Keratinocyte (primary cell): ENCODE results near the gene TMEFF2. TPM values are rescaled to one million over a fixed set of nuclear protein-coding genes. Genes with fewer than 3 reads are reported as not detected.

Source experiments
- DNase-seq: peaks from one replicate; pipeline ENCODE4 v3.0.0-alpha.2; 2011; ENCODE audit warnings: low read depth, missing footprints, low spot score
- FAIRE-seq: peaks from 2 replicates; lab custom pipeline; 2011; peaks lifted over from hg19 to GRCh38; lab: Jason Lieb, UNC
- H2AFZ ChIP-seq: 2 replicates; pipeline ENCODE4 v1.6.0; 2012; ENCODE audit warnings: low read length, control low read depth, inconsistent platforms; ENCODE audit not compliant: control insufficient read depth
- H3K27ac ChIP-seq: 2 replicates; pipeline ENCODE4 v1.5.1; 2011; ENCODE audit warnings: low read length; ENCODE audit not compliant: control insufficient read depth, insufficient read depth
- H3K27me3 ChIP-seq: 3 replicates; pipeline ENCODE4 v1.6.0; 2011; ENCODE audit warnings: low read length; ENCODE audit not compliant: control insufficient read depth, insufficient read depth; ENCODE audit errors: extremely low read depth
- H3K36me3 ChIP-seq, 2 experiments: 2 replicates in 1 of 2; 3 replicates in 1 of 2; pipeline ENCODE4 v1.5.1; 2011; ENCODE audit warnings: low read length in 2 of 2, mild to moderate bottlenecking in 1 of 2; ENCODE audit not compliant: control insufficient read depth in 2 of 2, insufficient read depth in 2 of 2; ENCODE audit errors: extremely low read depth in 1 of 2
- H3K4me1 ChIP-seq: 3 replicates; pipeline ENCODE4 v1.5.1; 2011; ENCODE audit warnings: low read length; ENCODE audit not compliant: control insufficient read depth, insufficient read depth; ENCODE audit errors: extremely low read depth
- H3K4me2 ChIP-seq: 3 replicates; pipeline ENCODE4 v1.6.0; 2011; ENCODE audit warnings: low read depth, low read length; ENCODE audit not compliant: control insufficient read depth, insufficient read depth; ENCODE audit errors: extremely low read depth
- H3K4me3 ChIP-seq, 3 experiments: fragments of 200-600 bp in 1 of 3; sonication (generic) in 1 of 3; 2 replicates in 2 of 3; 3 replicates in 1 of 3; pipeline ENCODE4 v1.5.1; 2011 to 2016; ENCODE audit warnings: low read length in 3 of 3, mild to moderate bottlenecking in 3 of 3, control low read depth in 2 of 3, inconsistent platforms in 1 of 3, low read depth in 1 of 3, mixed read lengths in 1 of 3, mixed run types in 1 of 3, moderate library complexity in 1 of 3; ENCODE audit not compliant: control insufficient read depth in 2 of 3, insufficient read depth in 2 of 3; ENCODE audit errors: extremely low read depth in 1 of 3
- H3K79me2 ChIP-seq: 2 replicates; pipeline ENCODE4 v1.6.0; 2012; ENCODE audit warnings: low read length; ENCODE audit not compliant: control insufficient read depth, insufficient read depth
- H3K9ac ChIP-seq: 3 replicates; pipeline ENCODE4 v1.6.0; 2011; ENCODE audit warnings: low read length; ENCODE audit not compliant: control insufficient read depth, insufficient read depth; ENCODE audit errors: extremely low read depth
- H3K9me1 ChIP-seq: 3 replicates; pipeline ENCODE4 v1.6.0; 2011; ENCODE audit warnings: low read length; ENCODE audit not compliant: control insufficient read depth, insufficient read depth; ENCODE audit errors: extremely low read depth
- H3K9me3 ChIP-seq: 2 replicates; pipeline ENCODE4 v1.5.1; 2012; ENCODE audit warnings: low read depth, low read length; ENCODE audit not compliant: control insufficient read depth
- H4K20me1 ChIP-seq: 3 replicates; pipeline ENCODE4 v1.6.0; 2011; ENCODE audit warnings: low read length; ENCODE audit not compliant: control insufficient read depth, insufficient read depth; ENCODE audit errors: extremely low read depth
- EZH2 ChIP-seq: IDR thresholded peaks from one replicate; pipeline ENCODE4 v1.6.1; 2012; ENCODE audit warnings: inconsistent platforms, mild to moderate bottlenecking, low read length, moderate library complexity
- dilution Hi-C: fragments of 300-500 bp; cut with MboI; formaldehyde crosslinking; loops from one replicate; pipeline ENCODE4 v1.7.0; 2020; ENCODE audit warnings: low sequenced_read_pairs; ENCODE audit not compliant: extremely low pct_ligation_motif_present
- polyA plus RNA-seq, 5 experiments: library from polyadenylated mRNA; depleted of rRNA in 3 of 5; stranded (reverse) in 3 of 5; stranded (forward) in 1 of 5; unstranded in 1 of 5; fragments of >200 nt; gene quantifications; 1 replicate in 1 of 5; 2 replicates in 3 of 5; 3 replicates in 1 of 5; pipeline versions ENCODE4 v1.2.1 to v1.2.3, GENCODE V29; 2011 to 2012; ENCODE audit warnings: missing spikeins in 2 of 5, low read depth in 1 of 5, low replicate concordance in 1 of 5
- TF ChIP-seq, protein P1 (sequence below), 3 experiments: IDR thresholded peaks in 1 of 3; conservative IDR thresholded peaks in 1 of 3; optimal IDR thresholded peaks in 1 of 3; 2 replicates in 2 of 3; 3 replicates in 1 of 3; pipeline versions ENCODE3 to v1.5.1; 2011; ENCODE audit warnings: low read length in 3 of 3, mild to moderate bottlenecking in 3 of 3, moderate library complexity in 2 of 3, control low read depth in 1 of 3, inconsistent platforms in 1 of 3; ENCODE audit not compliant: insufficient read depth in 2 of 3; ENCODE audit errors: extremely low read depth in 1 of 3

TMEFF2 gene
- polyA plus RNA-seq, 1 donor (not counting 4 experiments of a cell fraction or from before 2014, with no cell fraction given) = not detected

DNA sequence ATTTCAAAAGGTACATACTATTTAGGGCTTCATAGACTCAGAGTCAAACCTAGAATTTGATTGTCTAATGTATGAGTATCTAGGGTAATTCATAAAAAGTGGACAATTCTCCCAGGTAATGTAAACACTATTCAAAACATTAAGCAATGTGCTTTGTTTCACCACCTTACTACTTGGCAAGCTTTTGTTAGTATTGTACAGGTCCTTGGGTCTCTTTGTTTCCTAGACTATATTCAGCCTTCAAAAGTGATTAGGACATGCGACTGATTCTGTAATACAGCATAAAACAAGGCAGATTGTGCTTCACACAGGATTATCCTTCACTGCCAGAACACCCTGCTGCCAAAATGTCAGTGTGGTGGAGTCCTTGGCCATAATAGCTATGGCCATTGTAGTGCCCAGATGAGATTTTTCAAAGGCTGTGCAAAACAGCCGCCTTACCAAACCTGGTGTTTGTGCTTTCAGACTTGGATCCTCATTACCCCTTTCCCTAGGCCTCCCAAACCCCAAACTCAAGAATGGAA is 257.8 kb downstream of the TMEFF2 start:
- dilution Hi-C loops = no loop called here
- H3K4me3 ChIP-seq = no peak overlapping the region
- DNase-seq = no peak

DNA sequence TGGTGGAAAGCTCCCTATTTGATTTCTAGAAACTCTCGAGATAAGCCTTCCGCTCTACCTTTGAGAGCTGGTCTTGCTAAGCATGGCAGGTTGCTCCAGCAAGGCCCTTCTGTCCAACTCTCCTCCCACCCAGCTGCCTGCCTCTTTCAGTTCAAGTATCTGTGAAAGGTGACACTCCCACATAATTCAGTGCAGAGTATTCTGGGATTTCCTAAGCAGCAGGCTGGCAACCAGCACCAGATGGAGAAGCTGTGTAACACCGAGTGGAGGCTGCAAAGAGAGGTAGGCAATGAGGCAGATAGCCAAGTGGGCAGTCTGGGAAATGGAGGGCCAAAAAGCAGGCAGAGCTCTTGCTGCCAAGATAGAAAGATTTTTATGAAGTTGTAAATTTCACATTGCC is 259.5 kb downstream of the TMEFF2 start:
- FAIRE-seq (no peak), DNase-seq (no peak)
- H3K4me2 ChIP-seq = no peak overlapping the region
- H3K36me3 ChIP-seq = no peaks in the 10 kb centered on the region
- no peaks in the 10 kb centered on the region for H3K79me2 ChIP-seq
- no peaks in the 10 kb centered on the region for H4K20me1 ChIP-seq
- no peak overlapping the region for H3K27ac ChIP-seq
- H3K4me1 ChIP-seq = no peaks in the 10 kb centered on the region
- no peaks in the 10 kb centered on the region for H3K9me3 ChIP-seq
- TF ChIP-seq, protein P1, sequence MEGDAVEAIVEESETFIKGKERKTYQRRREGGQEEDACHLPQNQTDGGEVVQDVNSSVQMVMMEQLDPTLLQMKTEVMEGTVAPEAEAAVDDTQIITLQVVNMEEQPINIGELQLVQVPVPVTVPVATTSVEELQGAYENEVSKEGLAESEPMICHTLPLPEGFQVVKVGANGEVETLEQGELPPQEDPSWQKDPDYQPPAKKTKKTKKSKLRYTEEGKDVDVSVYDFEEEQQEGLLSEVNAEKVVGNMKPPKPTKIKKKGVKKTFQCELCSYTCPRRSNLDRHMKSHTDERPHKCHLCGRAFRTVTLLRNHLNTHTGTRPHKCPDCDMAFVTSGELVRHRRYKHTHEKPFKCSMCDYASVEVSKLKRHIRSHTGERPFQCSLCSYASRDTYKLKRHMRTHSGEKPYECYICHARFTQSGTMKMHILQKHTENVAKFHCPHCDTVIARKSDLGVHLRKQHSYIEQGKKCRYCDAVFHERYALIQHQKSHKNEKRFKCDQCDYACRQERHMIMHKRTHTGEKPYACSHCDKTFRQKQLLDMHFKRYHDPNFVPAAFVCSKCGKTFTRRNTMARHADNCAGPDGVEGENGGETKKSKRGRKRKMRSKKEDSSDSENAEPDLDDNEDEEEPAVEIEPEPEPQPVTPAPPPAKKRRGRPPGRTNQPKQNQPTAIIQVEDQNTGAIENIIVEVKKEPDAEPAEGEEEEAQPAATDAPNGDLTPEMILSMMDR (optimal IDR thresholded peaks at IDR 0.05 in 1 of 3, IDR thresholded peaks at IDR 0.05 in 1 of 3, conservative IDR thresholded peaks at IDR 0.05 in 1 of 3; ENCODE audit: extremely low read depth in 1 of 3, insufficient read depth in 2 of 3, low read length in 3 of 3) = no peak
- no peak for TF ChIP-seq EZH2
- H2AFZ ChIP-seq = no peak overlapping the region
- H3K9ac ChIP-seq = no peak overlapping the region
- dilution Hi-C loops = no loop called here
- H3K9me1 ChIP-seq = no peaks in the 10 kb centered on the region
- H3K27me3 ChIP-seq = no peaks in the 10 kb centered on the region
- no peak overlapping the region for H3K4me3 ChIP-seq

More for the DNA sequence above, 257.8 kb downstream of the TMEFF2 start:
- Histone ChIP-seq H3K9ac (no peak overlapping the region), H3K36me3 (no peaks in the 10 kb centered on the region), H3K4me2 (no peak overlapping the region), H3K27me3 (no peaks in the 10 kb centered on the region), H2AFZ (no peak overlapping the region), H3K9me3 (no peaks in the 10 kb centered on the region), H3K79me2 (no peaks in the 10 kb centered on the region), H3K4me1 (peaks cover 4% of the 10 kb centered on the region), H4K20me1 (no peaks in the 10 kb centered on the region), H3K9me1 (no peaks in the 10 kb centered on the region), H3K27ac (no peak overlapping the region)
- TF ChIP-seq EZH2 = no peak
- TF ChIP-seq, protein P1 (optimal IDR thresholded peaks at IDR 0.05 in 1 of 3, IDR thresholded peaks at IDR 0.05 in 1 of 3, conservative IDR thresholded peaks at IDR 0.05 in 1 of 3; ENCODE audit: extremely low read depth in 1 of 3, insufficient read depth in 2 of 3, low read length in 3 of 3) = no peak
- no peak for FAIRE-seq
